ENCODE measurements around the gene ISOC2. TPM values are rescaled to one million over a fixed set of nuclear protein-coding genes. Genes with fewer than 3 reads are reported as not detected.
A peak's percentile ranks its signal among the peaks of the same experiment; 100 is the strongest.

The ISOC2 gene
- total RNA-seq, 6 experiments from 2014 or later: 60.1 to 81.4 (median 66.8) TPM

- peaks cover 47% of the 10 kb centered on the region for H3K27me3 Mint-ChIP-seq (ENCODE audit: insufficient read depth)
- no peak overlapping the region for H3K4me3 Mint-ChIP-seq
- H3K27ac Mint-ChIP-seq: no peak overlapping the region
- peaks cover 5% of the 10 kb centered on the region; the same call in 1 of the 2 replicates for H3K36me3 Mint-ChIP-seq (ENCODE audit: low read depth)
- DNase-seq: no peak
- peaks cover 10% of the 10 kb centered on the region for H3K4me1 Mint-ChIP-seq (ENCODE audit: low read depth)
- no peak for TF ChIP-seq CTCF (IDR thresholded peaks at IDR 0.05)
- H3K9me3 Mint-ChIP-seq: peaks cover 4% of the 10 kb centered on the region; the same call in 1 of the 2 replicates
Observed at GRCh38 chr19:55443824-55444480, 17.5 kb downstream of the ISOC2 start.

- DNase-seq: no peak
- no peak within 1 kb of the TSS for H3K4me3 Mint-ChIP-seq
- H3K27me3 Mint-ChIP-seq (ENCODE audit: insufficient read depth): peaks cover 47% of the 10 kb centered on the region
- no peak within 1 kb of the TSS for H3K27ac Mint-ChIP-seq
- peaks cover 5% of the 10 kb centered on the region; the same call in 1 of the 2 replicates for H3K36me3 Mint-ChIP-seq (ENCODE audit: low read depth)
- peaks cover 10% of the 10 kb centered on the region for H3K4me1 Mint-ChIP-seq (ENCODE audit: low read depth)
- peaks cover 4% of the 10 kb centered on the region; the same call in 1 of the 2 replicates for H3K9me3 Mint-ChIP-seq
- 0 out of 2 replicates have a peak, but pooled peaks have one; percentile 11 for TF ChIP-seq CTCF (IDR thresholded peaks at IDR 0.05)
Observed at GRCh38 chr19:55443045-55443823, 18.2 kb downstream of the ISOC2 start, which contains the start of gene SHISA7. SHISA7 (minus strand) TSS chr19:55443300; CDS start chr19:55442863, 437 bp downstream.

GRCh38 chr19:55442372-55442961, 19.0 kb downstream of the ISOC2 start:
- peaks cover 4% of the 10 kb centered on the region; the same call in 1 of the 2 replicates for H3K9me3 Mint-ChIP-seq
- no peak overlapping the region for H3K27ac Mint-ChIP-seq
- no peak for TF ChIP-seq CTCF (IDR thresholded peaks at IDR 0.05)

GRCh38 chr19:55441692-55442321, 19.6 kb downstream of the ISOC2 start:
- H3K4me1 Mint-ChIP-seq (ENCODE audit: low read depth): peaks cover 10% of the 10 kb centered on the region
- peaks cover 48% of the 10 kb centered on the region for H3K27me3 Mint-ChIP-seq (ENCODE audit: insufficient read depth)
- no peak for TF ChIP-seq CTCF (IDR thresholded peaks at IDR 0.05)
- no peak for DNase-seq
- H3K36me3 Mint-ChIP-seq (ENCODE audit: low read depth): peaks cover 5% of the 10 kb centered on the region; the same call in 1 of the 2 replicates
- H3K27ac Mint-ChIP-seq: no peak overlapping the region
- H3K4me3 Mint-ChIP-seq: no peak overlapping the region
- peaks cover 4% of the 10 kb centered on the region; the same call in 1 of the 2 replicates for H3K9me3 Mint-ChIP-seq

More at GRCh38 chr19:55442372-55442961, 19.0 kb downstream of the ISOC2 start:
- H3K4me3 Mint-ChIP-seq: no peak overlapping the region
- DNase-seq: no peak
- peaks cover 10% of the 10 kb centered on the region for H3K4me1 Mint-ChIP-seq (ENCODE audit: low read depth)
- peaks cover 5% of the 10 kb centered on the region; the same call in 1 of the 2 replicates for H3K36me3 Mint-ChIP-seq (ENCODE audit: low read depth)
- peaks cover 47% of the 10 kb centered on the region for H3K27me3 Mint-ChIP-seq (ENCODE audit: insufficient read depth)

- TF ChIP-seq CTCF (IDR thresholded peaks at IDR 0.05): no peak
- H3K27ac Mint-ChIP-seq: no peak overlapping the region
- DNase-seq: no peak
- peaks cover 10% of the 10 kb centered on the region for H3K4me1 Mint-ChIP-seq (ENCODE audit: low read depth)
- peaks cover 47% of the 10 kb centered on the region for H3K27me3 Mint-ChIP-seq (ENCODE audit: insufficient read depth)
- peaks cover 4% of the 10 kb centered on the region; the same call in 1 of the 2 replicates for H3K9me3 Mint-ChIP-seq
- H3K4me3 Mint-ChIP-seq: no peak overlapping the region; the same call in 1 of the 2 replicates
- peaks cover 5% of the 10 kb centered on the region; the same call in 1 of the 2 replicates for H3K36me3 Mint-ChIP-seq (ENCODE audit: low read depth)
Observed at GRCh38 chr19:55441319-55441691, 20.1 kb downstream of the ISOC2 start.

Measured in HFFc6 (cell line).